ENCODE measurements around the gene NLRP8. TPM values are rescaled to one million over a fixed set of nuclear protein-coding genes. Genes with fewer than 3 reads are reported as not detected.
"Not testable (repeated sequence)": the region's sequence is repeated elsewhere in the genome, so short reads cannot be mapped to it uniquely, and the experiment has no call there.

NLRP8 gene
- total and polyA plus RNA-seq, 2 donors (not counting 1 experiment from before 2014, with no cell fraction given), result not detected

GRCh38 chr19:55939206-55939605, 8.4 kb upstream of the NLRP8 start:
- no peaks in the 10 kb centered on the region for H3K9me3 ChIP-seq (ENCODE audit: control insufficient read depth, insufficient read depth, low read depth, low read length)
- H4K20me1 ChIP-seq (ENCODE audit: control insufficient read depth, extremely low read depth, insufficient read depth, low read length), result no peaks in the 10 kb centered on the region
- no peak overlapping the region for H3K4me3 ChIP-seq (replicated peaks in 1 of 4; ENCODE audit: control extremely low read depth in 1 of 4, insufficient read depth in 1 of 4, low read depth in 3 of 4, low read length in 4 of 4)
- TF ChIP-seq CTCF (conservative IDR thresholded peaks at IDR 0.05 in 1 of 2, IDR thresholded peaks at IDR 0.05 in 1 of 2; ENCODE audit: low read depth in 1 of 2, low read length in 2 of 2) (no peak), EZH2 (IDR thresholded peaks at IDR 0.05; ENCODE audit: low read length, missing control alignments) (no peak)
- H3K4me2 ChIP-seq (ENCODE audit: extremely low read depth, insufficient read depth, low read length), result no peak overlapping the region
- H3K27ac ChIP-seq (ENCODE audit: insufficient read depth, low read length), result no peak overlapping the region
- H2AFZ ChIP-seq (ENCODE audit: low read length), result no peak overlapping the region
- H3K27me3 ChIP-seq (ENCODE audit: control insufficient read depth, insufficient read depth, low read length), result no peaks in the 10 kb centered on the region
- no peak for DNase-seq (ENCODE audit: low read depth in 2 of 2)
- no peaks in the 10 kb centered on the region for H3K36me3 ChIP-seq (ENCODE audit: control insufficient read depth, insufficient read depth, low read length)
- H3K9ac ChIP-seq (ENCODE audit: insufficient read depth, low read length), result no peak overlapping the region
- no peaks in the 10 kb centered on the region for H3K4me1 ChIP-seq (ENCODE audit: control insufficient read depth, extremely low read depth, insufficient read depth, low read length)
- no peaks in the 10 kb centered on the region for H3K79me2 ChIP-seq (ENCODE audit: control insufficient read depth, insufficient read depth, low read length)

GRCh38 chr19:55940306-55940705, 7.3 kb upstream of the NLRP8 start:
- Histone ChIP-seq H3K4me1 (ENCODE audit: control insufficient read depth, extremely low read depth, insufficient read depth, low read length) (no peaks in the 10 kb centered on the region), H3K36me3 (ENCODE audit: control insufficient read depth, insufficient read depth, low read length) (no peaks in the 10 kb centered on the region), H3K27me3 (ENCODE audit: control insufficient read depth, insufficient read depth, low read length) (no peaks in the 10 kb centered on the region), H2AFZ (ENCODE audit: low read length) (no peak overlapping the region), H3K27ac (ENCODE audit: insufficient read depth, low read length) (no peak overlapping the region), H3K9me3 (ENCODE audit: control insufficient read depth, insufficient read depth, low read depth, low read length) (no peaks in the 10 kb centered on the region), H3K4me2 (ENCODE audit: extremely low read depth, insufficient read depth, low read length) (no peak overlapping the region), H3K9ac (ENCODE audit: insufficient read depth, low read length) (no peak overlapping the region), H3K4me3 (replicated peaks in 1 of 4; ENCODE audit: control extremely low read depth in 1 of 4, insufficient read depth in 1 of 4, low read depth in 3 of 4, low read length in 4 of 4) (no peak overlapping the region), H3K79me2 (ENCODE audit: control insufficient read depth, insufficient read depth, low read length) (no peaks in the 10 kb centered on the region), H4K20me1 (ENCODE audit: control insufficient read depth, extremely low read depth, insufficient read depth, low read length) (no peaks in the 10 kb centered on the region)
- no peak for DNase-seq (ENCODE audit: low read depth in 2 of 2)
- TF ChIP-seq EZH2 (IDR thresholded peaks at IDR 0.05; ENCODE audit: low read length, missing control alignments), result no peak

GRCh38 chr19:55950566-55950965, 2.9 kb downstream of the NLRP8 start:
- not testable (repeated sequence) for H2AFZ ChIP-seq (ENCODE audit: low read length); H3K9ac ChIP-seq (ENCODE audit: insufficient read depth, low read length); H3K36me3 ChIP-seq (ENCODE audit: control insufficient read depth, insufficient read depth, low read length); H4K20me1 ChIP-seq (ENCODE audit: control insufficient read depth, extremely low read depth, insufficient read depth, low read length); H3K79me2 ChIP-seq (ENCODE audit: control insufficient read depth, insufficient read depth, low read length); H3K4me2 ChIP-seq (ENCODE audit: extremely low read depth, insufficient read depth, low read length); H3K27me3 ChIP-seq (ENCODE audit: control insufficient read depth, insufficient read depth, low read length); H3K27ac ChIP-seq (ENCODE audit: insufficient read depth, low read length); H3K4me1 ChIP-seq (ENCODE audit: control insufficient read depth, extremely low read depth, insufficient read depth, low read length); DNase-seq (ENCODE audit: low read depth in 2 of 2); H3K4me3 ChIP-seq (replicated peaks in 1 of 4; ENCODE audit: control extremely low read depth in 1 of 4, insufficient read depth in 1 of 4, low read depth in 3 of 4, low read length in 4 of 4); H3K9me3 ChIP-seq (ENCODE audit: control insufficient read depth, insufficient read depth, low read depth, low read length)

- TF ChIP-seq EZH2 (IDR thresholded peaks at IDR 0.05; ENCODE audit: low read length, missing control alignments) (no peak), CTCF (conservative IDR thresholded peaks at IDR 0.05 in 1 of 2, IDR thresholded peaks at IDR 0.05 in 1 of 2; ENCODE audit: low read depth in 1 of 2, low read length in 2 of 2) (no peak)
- no peak overlapping the region for H2AFZ ChIP-seq (ENCODE audit: low read length)
- no peaks in the 10 kb centered on the region for H3K36me3 ChIP-seq (ENCODE audit: control insufficient read depth, insufficient read depth, low read length)
- H3K4me3 ChIP-seq (replicated peaks in 1 of 4; ENCODE audit: control extremely low read depth in 1 of 4, insufficient read depth in 1 of 4, low read depth in 3 of 4, low read length in 4 of 4), result no peak overlapping the region
- H3K79me2 ChIP-seq (ENCODE audit: control insufficient read depth, insufficient read depth, low read length), result no peaks in the 10 kb centered on the region
- H3K9ac ChIP-seq (ENCODE audit: insufficient read depth, low read length), result no peak overlapping the region
- no peak overlapping the region for H3K27ac ChIP-seq (ENCODE audit: insufficient read depth, low read length)
- no peaks in the 10 kb centered on the region for H3K4me1 ChIP-seq (ENCODE audit: control insufficient read depth, extremely low read depth, insufficient read depth, low read length)
- H4K20me1 ChIP-seq (ENCODE audit: control insufficient read depth, extremely low read depth, insufficient read depth, low read length), result no peaks in the 10 kb centered on the region
- H3K27me3 ChIP-seq (ENCODE audit: control insufficient read depth, insufficient read depth, low read length), result no peaks in the 10 kb centered on the region
- no peak for DNase-seq (ENCODE audit: low read depth in 2 of 2)
- no peak overlapping the region for H3K4me2 ChIP-seq (ENCODE audit: extremely low read depth, insufficient read depth, low read length)
- H3K9me3 ChIP-seq (ENCODE audit: control insufficient read depth, insufficient read depth, low read depth, low read length), result no peaks in the 10 kb centered on the region
Measured at GRCh38 chr19:55956431-55956830, 8.8 kb downstream of the NLRP8 start.

Data from fibroblast of lung (primary cell).